SK-N-SH (cell line): ENCODE data around the gene KIAA0232. TPM values are rescaled to one million over a fixed set of nuclear protein-coding genes. Genes with fewer than 3 reads are reported as not detected.

Experiments used
- CTCF ChIA-PET: fragments of 300-600, 350-600 bp; formaldehyde crosslinking; extraction: SDS; loops from one replicate; lab custom pipeline; 2021; lab: Yijun Ruan, JAX
- POLR2A ChIA-PET: fragments of 350-600 bp; sonication (Branson Sonifier 250); formaldehyde crosslinking; extraction: SDS; loops from one replicate; lab custom pipeline; 2020; ENCODE audit warnings: antibody characterized with exemption, inconsistent platforms; lab: Yijun Ruan, JAX
- DNase-seq: peaks from one replicate; pipeline ENCODE4 v3.0.0; 2012
- H2AFZ ChIP-seq: fragments of 200-600 bp; sonication (generic); 2 replicates; pipeline ENCODE4 v1.8.1; 2016; ENCODE audit warnings: antibody characterized with exemption, mild to moderate bottlenecking, low read depth
- H3F3A ChIP-seq: fragments of 200-600 bp; sonication (generic); replicated peaks from 2 replicates; pipeline ENCODE3; 2016; ENCODE audit warnings: antibody characterized with exemption, mild to moderate bottlenecking; ENCODE audit not compliant: insufficient read depth
- H3K27ac ChIP-seq, 2 experiments: fragments of 200-500 bp in 1 of 2; fragments of 200-600 bp in 1 of 2; sonication (Bioruptor generic) in 1 of 2; sonication (generic), shearing (Covaris generic) in 1 of 2; 2 replicates each; pipeline versions ENCODE4 v1.5.1 to v1.6.1; 2014 to 2016; ENCODE audit warnings: low read depth in 2 of 2, inconsistent platforms in 1 of 2, low read length in 1 of 2, mild to moderate bottlenecking in 1 of 2, mixed read lengths in 1 of 2
- H3K27me3 ChIP-seq: fragments of 200-600 bp; sonication (generic), shearing (Covaris generic); 2 replicates; pipeline ENCODE4 v1.6.1; 2016; ENCODE audit warnings: mixed run types; ENCODE audit not compliant: insufficient read depth
- H3K36me3 ChIP-seq, 2 experiments: fragments of 200-500 bp in 1 of 2; fragments of 200-600 bp in 1 of 2; sonication (Bioruptor generic) in 1 of 2; sonication (generic) in 1 of 2; replicated peaks in 1 of 2; 2 replicates each; pipeline versions ENCODE3 to v1.5.1; 2014 to 2016; ENCODE audit warnings: low read length in 1 of 2, mild to moderate bottlenecking in 1 of 2; ENCODE audit not compliant: insufficient read depth in 2 of 2, control insufficient read depth in 1 of 2
- H3K4me1 ChIP-seq, 2 experiments: fragments of 200-500 bp in 1 of 2; fragments of 200-600 bp in 1 of 2; sonication (Bioruptor generic) in 1 of 2; sonication (generic), shearing (Covaris generic) in 1 of 2; 2 replicates each; pipeline versions ENCODE4 v1.5.1 to v1.6.1; 2014 to 2016; ENCODE audit warnings: low read depth in 1 of 2, low read length in 1 of 2, mixed run types in 1 of 2; ENCODE audit not compliant: insufficient read depth in 2 of 2, control insufficient read depth in 1 of 2
- H3K4me2 ChIP-seq: fragments of 200-600 bp; sonication (generic), shearing (Covaris generic); 2 replicates; pipeline ENCODE4 v1.6.1; 2017; ENCODE audit warnings: mixed run types
- H3K4me3 ChIP-seq, 2 experiments: fragments of 200-500 bp in 1 of 2; fragments of 200-600 bp in 1 of 2; sonication (Bioruptor generic) in 1 of 2; sonication (generic), shearing (Covaris generic) in 1 of 2; 2 replicates each; pipeline versions ENCODE4 v1.5.1 to v1.8.1; 2014 to 2016; ENCODE audit warnings: low read depth in 2 of 2, inconsistent platforms in 1 of 2, low read length in 1 of 2, mild to moderate bottlenecking in 1 of 2, mixed read lengths in 1 of 2, moderate library complexity in 1 of 2
- H3K79me2 ChIP-seq: fragments of 200-600 bp; sonication (generic); 2 replicates; pipeline ENCODE4 v1.8.1; 2017; ENCODE audit warnings: mild to moderate bottlenecking; ENCODE audit not compliant: insufficient read depth
- H3K9ac ChIP-seq: fragments of 200-600 bp; sonication (generic); 2 replicates; pipeline ENCODE4 v1.6.1; 2017; ENCODE audit warnings: mixed run types
- H3K9me2 ChIP-seq: fragments of 200-600 bp; sonication (generic); 2 replicates; pipeline ENCODE4 v1.6.1; 2017; ENCODE audit warnings: mixed run types
- H3K9me3 ChIP-seq: fragments of 200-600 bp; sonication (generic); 2 replicates; pipeline ENCODE4 v1.6.1; 2017; ENCODE audit warnings: mixed run types, mild to moderate bottlenecking, moderate library complexity
- H4K20me1 ChIP-seq: fragments of 200-600 bp; sonication (generic); 2 replicates; pipeline ENCODE4 v1.6.1; 2017; ENCODE audit warnings: mild to moderate bottlenecking, mixed run types; ENCODE audit not compliant: insufficient read depth
- CHD2 ChIP-seq: fragments of 150-350 bp; IDR thresholded peaks from 2 replicates; pipeline ENCODE4 v1.6.1; 2018; ENCODE audit warnings: low read length; ENCODE audit not compliant: partially characterized antibody
- ELF1 ChIP-seq: IDR thresholded peaks from 2 replicates; pipeline ENCODE4 v1.4.0; 2012
- EP300 ChIP-seq, 2 experiments: IDR thresholded peaks; 2 replicates each; pipeline versions ENCODE4 v1.4.0 to v1.6.1; 2012; ENCODE audit warnings: borderline replicate concordance in 1 of 2, low read depth in 1 of 2, low read length in 1 of 2
- FOSL2 ChIP-seq: IDR thresholded peaks from 2 replicates; pipeline ENCODE4 v1.4.0; 2012; ENCODE audit warnings: low read depth, mild to moderate bottlenecking, moderate library complexity, borderline replicate concordance
- FOXM1 ChIP-seq: IDR thresholded peaks from 2 replicates; pipeline ENCODE4 v1.4.0; 2012; ENCODE audit warnings: low read depth, mild to moderate bottlenecking
- GATA2 ChIP-seq: sonication (generic); formaldehyde crosslinking; IDR thresholded peaks from 2 replicates; pipeline ENCODE4 v1.5.0; 2020; ENCODE audit warnings: mild to moderate bottlenecking, missing genetic modification reagents
- IRF3 ChIP-seq: fragments of 150-350 bp; IDR thresholded peaks from 2 replicates; pipeline ENCODE4 v1.6.1; 2016; ENCODE audit warnings: mild to moderate bottlenecking, low read depth, low read length
- JUND ChIP-seq: IDR thresholded peaks from 2 replicates; pipeline ENCODE4 v1.4.0; 2012
- MEF2A ChIP-seq: IDR thresholded peaks from 2 replicates; pipeline ENCODE4 v1.4.0; 2012; ENCODE audit warnings: low read depth, borderline replicate concordance
- MXI1 ChIP-seq: IDR thresholded peaks from 2 replicates; pipeline ENCODE4 v1.6.1; 2012; ENCODE audit warnings: mild to moderate bottlenecking, low read depth, low read length, improper control_type of control experiment
- NRF1 ChIP-seq: IDR thresholded peaks from 2 replicates; pipeline ENCODE4 v1.6.1; 2012; ENCODE audit warnings: low read depth, mild to moderate bottlenecking, low read length
- PBX3 ChIP-seq: IDR thresholded peaks from 2 replicates; pipeline ENCODE4; 2012
- POLR2AphosphoS5 ChIP-seq: IDR thresholded peaks from 2 replicates; pipeline ENCODE4 v1.6.1; 2012; ENCODE audit warnings: low read depth, low read length
- RCOR1 ChIP-seq: fragments of 150-350 bp; IDR thresholded peaks from 2 replicates; pipeline ENCODE4 v1.6.1; 2017; ENCODE audit warnings: antibody characterized with exemption, low read length
- REST ChIP-seq: IDR thresholded peaks from 2 replicates; pipeline ENCODE4 v1.6.1; 2012; ENCODE audit warnings: mild to moderate bottlenecking, low read depth, low read length, moderate library complexity
- RFX5 ChIP-seq: IDR thresholded peaks from 2 replicates; pipeline ENCODE4 v1.6.1; 2012; ENCODE audit warnings: mild to moderate bottlenecking, improper control_type of control experiment, low read length
- RXRA ChIP-seq: IDR thresholded peaks from 2 replicates; pipeline ENCODE4 v1.4.0; 2012; ENCODE audit warnings: low read depth, mild to moderate bottlenecking, borderline replicate concordance
- SIN3A ChIP-seq: IDR thresholded peaks from 2 replicates; pipeline ENCODE4 v1.6.1; 2012; ENCODE audit warnings: low read depth, mild to moderate bottlenecking, low read length, moderate library complexity, borderline replicate concordance
- SMC3 ChIP-seq: IDR thresholded peaks from 2 replicates; pipeline ENCODE4 v1.6.1; 2012; ENCODE audit warnings: low read depth, low read length, improper control_type of control experiment
- TAF1 ChIP-seq: IDR thresholded peaks from 2 replicates; pipeline ENCODE4 v1.6.1; 2012; ENCODE audit warnings: low read depth, mild to moderate bottlenecking, low read length, moderate library complexity, borderline replicate concordance
- USF1 ChIP-seq: IDR thresholded peaks from 2 replicates; pipeline ENCODE4 v1.4.0; 2012; ENCODE audit warnings: low read depth, borderline replicate concordance
- ZBTB33 ChIP-seq: IDR thresholded peaks from 2 replicates; pipeline ENCODE4 v1.4.0; 2012; ENCODE audit warnings: low read depth, borderline replicate concordance
- WGBS: methylation state at CpG from one replicate; pipeline ENCODE4 v1.1.6; 2017; ENCODE audit warnings: low lambda C conversion rate; 5-methylcytosine and 5-hydroxymethylcytosine counted together
- polyA plus RNA-seq, 3 experiments: library from polyadenylated mRNA; depleted of rRNA; stranded (reverse); fragments of >200 nt; gene quantifications; 2 replicates each; pipeline ENCODE4 v1.2.3, GENCODE V29; 2012

The KIAA0232 gene
- polyA plus RNA-seq, 1 of the 3 experiments (the other 2 are of a cell fraction) = 5.7 TPM

- TF ChIP-seq POLR2AphosphoS5 = no peak
- TF ChIP-seq FOXM1 = no peak
- TF ChIP-seq CHD2 = no peak
- no peak for TF ChIP-seq RCOR1
- TF ChIP-seq SMC3 = no peak
- no peak for TF ChIP-seq RFX5
Observed at GRCh38 chr4:6912441-6912840, 129.9 kb downstream of the KIAA0232 start (continued).

GRCh38 chr4:6913350-6913905 is 130.9 kb downstream of the KIAA0232 start:
- H3K4me1 ChIP-seq = peaks cover 12 to 45% of the 10 kb centered on the region in 2 experiments; a peak in 2 of 4 replicates
- TF ChIP-seq RCOR1 (no peak), PBX3 (no peak), ELF1 (no peak), USF1 (no peak), IRF3 (no peak), SMC3 (no peak), REST (no peak), RXRA (no peak), JUND (no peak), RFX5 (no peak), EP300 (IDR thresholded peaks at IDR 0.05; ENCODE audit: borderline replicate concordance in 1 of 2, low read depth in 1 of 2, low read length in 1 of 2) (no peak), ZBTB33 (no peak), SIN3A (no peak), GATA2 (no peak), MEF2A (no peak), MXI1 (no peak), TAF1 (no peak), CHD2 (no peak), NRF1 (no peak), FOSL2 (no peak)
- TF ChIP-seq, all 33 proteins: peak for 0
- Histone ChIP-seq H3K9me3 (no peaks in the 10 kb centered on the region), H3K79me2 (peaks cover 21% of the 10 kb centered on the region), H3K27me3 (no peaks in the 10 kb centered on the region), H3K36me3 (no peaks in the 10 kb centered on the region), H3K4me2 (no peak overlapping the region), H3K27ac (no peak overlapping the region), H3K4me3 (no peak overlapping the region), H3K9me2 (no peaks in the 10 kb centered on the region), H4K20me1 (peaks cover 7% of the 10 kb centered on the region; the same call in 1 of the 2 replicates), H3K9ac (no peak overlapping the region), H2AFZ (no peak overlapping the region), H3F3A (no peaks in the 10 kb centered on the region)
- DNase-seq = no peak
- ChIA-PET CTCF (interaction anchor here (0.9 to 1.5 kb wide), 4 partner anchors 40 to 193 kb away, joined by 3 to 5 read pairs (median 4); no protein-coding TSS in a partner anchor), POLR2A (no interaction called here)
- WGBS = 95% methylated on average over 5 of the region's 6 CpGs
